ENCODE data around the gene GBGT1. TPM values are rescaled to one million over a fixed set of nuclear protein-coding genes. Genes with fewer than 3 reads are reported as not detected.

Gene GBGT1
- total RNA-seq, 1 experiment from 2014 or later = not detected

- H3K27me3 ChIP-seq (ENCODE audit: low read length) = no peaks in the 10 kb centered on the region
- ATAC-seq (peak; percentile 13), DNase-seq (peak; percentile 74)
- H3K27ac ChIP-seq (ENCODE audit: low read length) = peak overlapping the region; percentile 69
- peaks cover 9% of the 10 kb centered on the region for H4K20me1 ChIP-seq (ENCODE audit: low read length)
- ChIA-PET CTCF (interaction anchor here (0.9 kb wide), 1 partner anchor 12 kb away, joined by 5 read pairs; no protein-coding TSS in a partner anchor), POLR2A (ENCODE audit: unreplicated experiment) (no interaction called here)
- H3F3A ChIP-seq (ENCODE audit: low read length, unreplicated experiment) = no peaks in the 10 kb centered on the region
- peak overlapping the region; percentile 86 for H3K9ac ChIP-seq (ENCODE audit: low read length)
- TF ChIP-seq EZH2phosphoT487 (IDR thresholded peaks at IDR 0.05; ENCODE audit: borderline replicate concordance, low read length) (no peak), CTCF (conservative IDR thresholded peaks at IDR 0.05; ENCODE audit: low read depth, low read length) (peak; percentile 83), EZH2 (IDR thresholded peaks at IDR 0.05; ENCODE audit: low read length, unreplicated experiment) (no peak)
- H3K36me3 ChIP-seq (ENCODE audit: low read depth, low read length) = no peaks in the 10 kb centered on the region; the same call in 1 of the 2 replicates
- no peak overlapping the region for H2AFZ ChIP-seq (ENCODE audit: low read length)
- H3K4me3 ChIP-seq (ENCODE audit: low read length) = peak overlapping the region; percentile 91
- peaks cover 22% of the 10 kb centered on the region for H3K4me1 ChIP-seq (ENCODE audit: insufficient read depth, low read length)
- H3K79me2 ChIP-seq (ENCODE audit: low read length) = peaks cover 56% of the 10 kb centered on the region
- intact Hi-C loops (cut with micrococcal nuclease) = loop anchor here (2.0 kb wide), 3 partner anchors 27 to 117 kb away; partner anchors contain the start of genes GTF3C5 and RALGDS
- no peaks in the 10 kb centered on the region for H3K9me3 ChIP-seq (ENCODE audit: low read length)
- BruUV-seq (replicated peaks) = TSS peak; percentile 51
- peak overlapping the region; percentile 100 for H3K4me2 ChIP-seq (ENCODE audit: low read length)
- no peaks in the 10 kb centered on the region for H3K9me2 ChIP-seq (replicated peaks; ENCODE audit: low read length)
Measured at GRCh38 chr9:133147412-133148198, 16.1 kb downstream of the GBGT1 start.

- Histone ChIP-seq H3K9ac (ENCODE audit: low read length) (no peak overlapping the region), H3K79me2 (ENCODE audit: low read length) (peaks cover 63% of the 10 kb centered on the region), H3K9me3 (ENCODE audit: low read length) (no peaks in the 10 kb centered on the region), H2AFZ (ENCODE audit: low read length) (no peak overlapping the region), H3K4me1 (ENCODE audit: insufficient read depth, low read length) (peaks cover 22% of the 10 kb centered on the region), H3K36me3 (ENCODE audit: low read depth, low read length) (no peaks in the 10 kb centered on the region; the same call in 1 of the 2 replicates), H3F3A (ENCODE audit: low read length, unreplicated experiment) (no peaks in the 10 kb centered on the region), H3K27ac (ENCODE audit: low read length) (no peak overlapping the region), H3K4me2 (ENCODE audit: low read length) (peak overlapping the region; percentile 100), H3K27me3 (ENCODE audit: low read length) (no peaks in the 10 kb centered on the region), H3K4me3 (ENCODE audit: low read length) (peak overlapping the region; percentile 91; the same call in 1 of the 2 replicates), H3K9me2 (replicated peaks; ENCODE audit: low read length) (no peaks in the 10 kb centered on the region), H4K20me1 (ENCODE audit: low read length) (peaks cover 9% of the 10 kb centered on the region)
- ChIA-PET CTCF (no interaction called here), POLR2A (ENCODE audit: unreplicated experiment) (no interaction called here)
- DNase-seq (no peak), ATAC-seq (no peak)
- BruUV-seq (replicated peaks) = no TSS peak
- TF ChIP-seq EZH2phosphoT487 (IDR thresholded peaks at IDR 0.05; ENCODE audit: borderline replicate concordance, low read length) = no peak
- no peak for TF ChIP-seq EZH2 (IDR thresholded peaks at IDR 0.05; ENCODE audit: low read length, unreplicated experiment)
- TF ChIP-seq CTCF (conservative IDR thresholded peaks at IDR 0.05; ENCODE audit: low read depth, low read length) = no peak
- intact Hi-C loops (cut with micrococcal nuclease) = loop anchor here (2.0 kb wide), 1 partner anchor 98 kb away; no protein-coding TSS in a partner anchor
Measured at GRCh38 chr9:133146746-133147411, 16.8 kb downstream of the GBGT1 start.
